RWPE2 (cell line): ENCODE results near the gene IL17RA.
A peak's percentile ranks its signal among the peaks of the same experiment; 100 is the strongest.

Source experiments
- ATAC-seq: fragments of 200-7000 bp; cut with Tn5 transposase; 3 replicates; pipeline ENCODE4 v1.9.1; 2021; ENCODE audit warnings: low read depth
- DNase-seq: peaks from one replicate; pipeline ENCODE4 v3.0.0-alpha.2; 2020; ENCODE audit warnings: low spot score
- H3K27ac ChIP-seq: fragments of 450-650 bp; 2 replicates; pipeline ENCODE4 v1.5.1; 2017; ENCODE audit warnings: mild to moderate bottlenecking; ENCODE audit not compliant: poor library complexity, severe bottlenecking
- H3K27me3 ChIP-seq: fragments of 250-450 bp; sonication (Bioruptor Pico); 2 replicates; pipeline ENCODE4 v1.5.1; 2021; ENCODE audit warnings: mild to moderate bottlenecking, moderate library complexity; ENCODE audit not compliant: insufficient read depth, poor library complexity, severe bottlenecking
- H3K36me3 ChIP-seq: fragments of 250-450 bp; sonication (Bioruptor Pico); 2 replicates; pipeline ENCODE4 v1.5.1; 2020; ENCODE audit warnings: low read depth, mild to moderate bottlenecking, moderate library complexity
- H3K4me1 ChIP-seq: fragments of 250-450 bp; sonication (Bioruptor Pico); 2 replicates; pipeline ENCODE4 v1.5.1; 2021; ENCODE audit warnings: mild to moderate bottlenecking, moderate library complexity; ENCODE audit not compliant: insufficient read depth, poor library complexity, severe bottlenecking
- H3K4me3 ChIP-seq: fragments of 250-450 bp; sonication (Bioruptor Pico); 2 replicates; pipeline ENCODE4 v1.5.1; 2021; ENCODE audit warnings: mild to moderate bottlenecking, moderate library complexity; ENCODE audit not compliant: severe bottlenecking
- H3K9me3 ChIP-seq: fragments of 250-450 bp; sonication (Bioruptor Pico); 2 replicates; pipeline ENCODE4 v1.5.1; 2021; ENCODE audit warnings: mild to moderate bottlenecking, moderate library complexity; ENCODE audit not compliant: severe bottlenecking
- CTCF ChIP-seq: fragments of 450-650 bp; IDR thresholded peaks from one replicate; pipeline ENCODE4 v1.5.1; 2017; ENCODE audit warnings: mild to moderate bottlenecking, moderate library complexity; ENCODE audit not compliant: poor library complexity, severe bottlenecking

The IL17RA gene

DNA sequence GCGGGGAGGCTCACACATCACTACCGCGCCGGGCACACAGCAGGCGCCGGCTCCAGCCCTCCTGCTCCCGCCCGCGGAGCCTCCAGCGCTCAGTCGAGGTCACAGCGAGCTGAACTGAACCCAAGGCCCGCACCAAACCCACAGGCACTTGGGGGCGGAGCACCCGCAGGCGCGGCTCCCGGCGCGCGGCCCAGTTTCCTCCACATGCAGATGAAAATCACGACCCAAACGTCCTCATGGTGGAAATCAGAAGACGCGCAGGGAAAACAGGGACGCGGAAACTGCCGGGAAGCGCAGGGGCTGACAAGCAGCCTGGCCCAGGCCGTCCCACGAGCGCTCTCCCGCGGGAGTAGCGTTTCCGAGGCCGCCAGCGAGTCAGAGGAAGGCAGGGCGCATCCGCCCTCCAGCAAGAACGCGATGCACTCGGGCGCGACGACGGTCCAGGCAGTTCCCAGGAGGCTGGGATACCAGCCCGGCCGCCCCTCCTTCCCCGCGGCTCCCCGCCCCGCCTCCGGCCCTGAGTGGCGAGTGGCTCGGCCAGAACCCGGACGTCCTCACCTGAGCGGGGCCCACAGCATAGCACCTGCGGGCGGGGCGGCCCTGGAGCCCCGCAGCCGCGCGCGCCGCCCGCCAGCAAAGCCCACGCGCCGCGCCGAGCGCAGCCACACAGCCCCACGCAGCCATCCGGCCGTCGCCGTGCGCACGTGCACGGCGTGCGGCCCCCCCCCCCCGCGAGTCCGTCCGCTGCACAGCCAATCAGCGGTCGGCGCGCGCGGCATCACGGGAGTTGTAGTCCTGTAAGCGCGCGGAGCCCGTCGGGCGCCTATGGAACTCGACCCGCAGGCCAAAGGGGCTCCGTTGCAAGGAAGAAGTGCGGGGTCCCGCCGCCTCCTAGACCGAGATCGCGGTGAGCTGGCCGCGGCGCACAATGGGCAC lies 74.0 kb downstream of the IL17RA start, which contains the start of gene HDHD5:
Gene HDHD5, minus strand, starts transcription at position 710 of the 936 bp plus-strand sequence. Its CDS starts 26 bp downstream, at position 684.
- peak within 1 kb of the TSS; percentile 77 for H3K4me3 ChIP-seq
- no peak for TF ChIP-seq CTCF
- no peaks in the 10 kb centered on the region for H3K27me3 ChIP-seq
- peaks cover 8% of the 10 kb centered on the region for H3K36me3 ChIP-seq
- ATAC-seq: peak; percentile 89
- no peaks in the 10 kb centered on the region for H3K9me3 ChIP-seq
- H3K27ac ChIP-seq: peak within 1 kb of the TSS; percentile 76
- peaks cover 13% of the 10 kb centered on the region for H3K4me1 ChIP-seq
- peak; percentile 90 for DNase-seq

DNA sequence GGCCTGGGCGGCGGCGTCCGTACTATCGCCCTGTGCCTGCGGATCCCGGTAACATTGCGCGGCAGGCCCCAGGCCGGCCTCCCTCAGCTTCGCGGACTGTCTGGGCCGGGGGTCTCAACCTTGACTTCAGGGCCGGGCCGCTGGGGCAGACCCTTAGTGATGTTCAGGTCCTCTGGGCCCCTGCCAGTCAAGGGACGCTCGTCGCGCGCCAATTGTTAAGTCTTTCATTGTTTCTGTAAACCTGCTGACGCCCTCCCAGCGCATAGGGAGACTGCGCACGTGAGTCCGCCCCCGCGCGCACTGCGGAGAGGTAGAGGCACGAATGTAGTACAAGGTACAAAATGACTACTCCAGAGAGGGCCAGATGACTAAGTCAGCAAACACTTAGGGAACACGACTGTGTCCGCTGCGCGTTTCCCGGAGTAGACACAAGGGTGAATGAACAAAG lies 74.7 kb downstream of the IL17RA start:
- ATAC-seq (peak; percentile 45), DNase-seq (no peak)
- Histone ChIP-seq H3K4me1 (peaks cover 13% of the 10 kb centered on the region), H3K9me3 (no peaks in the 10 kb centered on the region), H3K27me3 (no peaks in the 10 kb centered on the region), H3K27ac (peak overlapping the region; percentile 76), H3K4me3 (peak overlapping the region; percentile 77), H3K36me3 (peaks cover 8% of the 10 kb centered on the region)
- no peak for TF ChIP-seq CTCF

GRCh38 chr22:17161991-17162390 lies 77.2 kb downstream of the IL17RA start:
- H3K27ac ChIP-seq: no peak overlapping the region
- TF ChIP-seq CTCF: no peak
- no peak for DNase-seq
- no peaks in the 10 kb centered on the region for H3K27me3 ChIP-seq
- H3K4me3 ChIP-seq: no peak overlapping the region
- H3K4me1 ChIP-seq: peaks cover 9% of the 10 kb centered on the region
- ATAC-seq: no peak
- H3K36me3 ChIP-seq: peaks cover 8% of the 10 kb centered on the region; the same call in 1 of the 2 replicates
- H3K9me3 ChIP-seq: no peaks in the 10 kb centered on the region

DNA sequence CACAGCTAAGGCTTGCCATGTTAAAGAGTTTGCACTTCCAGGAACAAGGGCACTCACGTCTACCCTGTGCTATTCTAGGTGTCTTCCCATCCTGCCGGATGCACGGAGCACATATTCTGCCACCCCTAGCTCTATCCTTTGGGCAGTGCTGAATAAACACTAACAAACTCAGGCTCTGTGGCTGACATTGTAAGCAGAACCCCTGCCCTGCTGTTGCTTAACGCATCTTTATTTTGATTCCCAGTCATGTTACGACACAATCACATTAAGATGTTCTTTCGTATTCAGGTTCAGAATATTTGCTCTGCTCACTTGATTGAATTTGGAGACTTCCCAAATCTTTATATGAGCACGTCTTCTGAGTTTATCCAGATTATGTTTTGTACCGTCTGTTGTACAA lies 77.9 kb downstream of the IL17RA start:
- Histone ChIP-seq H3K27ac (no peak overlapping the region), H3K27me3 (no peaks in the 10 kb centered on the region), H3K4me3 (no peak overlapping the region), H3K9me3 (no peaks in the 10 kb centered on the region), H3K36me3 (peaks cover 4% of the 10 kb centered on the region; the same call in 1 of the 2 replicates), H3K4me1 (peaks cover 4% of the 10 kb centered on the region)
- ATAC-seq (no peak), DNase-seq (no peak)
- no peak for TF ChIP-seq CTCF
